Neutrophil (primary cell): ENCODE results near the gene SDK2.

Experiments
- H3K27ac ChIP-seq: fragments of 200-600 bp; sonication (generic); 2 replicates; pipeline ENCODE4 v1.5.1; 2016; ENCODE audit warnings: mild to moderate bottlenecking, moderate library complexity
- H3K27me3 ChIP-seq: fragments of 200-600 bp; sonication (generic); 2 replicates; pipeline ENCODE4 v1.6.0; 2016; ENCODE audit warnings: mild to moderate bottlenecking
- H3K36me3 ChIP-seq: fragments of 200-600 bp; sonication (generic); 2 replicates; pipeline ENCODE4 v1.5.1; 2017
- H3K4me1 ChIP-seq, 2 experiments: fragments of 200-600 bp in 1 of 2; sonication (generic) in 1 of 2; 1 replicate in 1 of 2; 2 replicates in 1 of 2; pipeline versions ENCODE4 v1.5.1 to v1.6.1; 2013 to 2016; ENCODE audit warnings: low read depth in 1 of 2, low read length in 1 of 2, mild to moderate bottlenecking in 1 of 2, moderate library complexity in 1 of 2; ENCODE audit not compliant: control insufficient read depth in 1 of 2, insufficient read depth in 1 of 2
- H3K4me3 ChIP-seq, 2 experiments: fragments of 200-600 bp in 1 of 2; sonication (generic) in 1 of 2; 1 replicate in 1 of 2; 2 replicates in 1 of 2; pipeline ENCODE4 v1.5.1; 2013 to 2016; ENCODE audit warnings: low read depth in 1 of 2, low read length in 1 of 2, mild to moderate bottlenecking in 1 of 2, moderate library complexity in 1 of 2
- H3K9me3 ChIP-seq: fragments of 200-600 bp; sonication (generic); 2 replicates; pipeline ENCODE4 v1.5.1; 2016
- CTCF ChIP-seq: fragments of 200-600 bp; sonication (generic); IDR thresholded peaks from 2 replicates; pipeline ENCODE4 v1.5.1; 2016; ENCODE audit warnings: antibody characterized with exemption

SDK2 gene

GRCh38 chr17:73368085-73368631 lies 276.1 kb downstream of the SDK2 start:
- no peaks in the 10 kb centered on the region for H3K4me1 ChIP-seq
- H3K27ac ChIP-seq = no peak overlapping the region
- TF ChIP-seq CTCF = no peak

GRCh38 chr17:73365906-73366623 lies 278.2 kb downstream of the SDK2 start:
- TF ChIP-seq CTCF = no peak
- no peaks in the 10 kb centered on the region for H3K27me3 ChIP-seq
- H3K4me3 ChIP-seq = no peak overlapping the region
- no peaks in the 10 kb centered on the region for H3K9me3 ChIP-seq
- H3K4me1 ChIP-seq = no peaks in the 10 kb centered on the region
- H3K27ac ChIP-seq = no peak overlapping the region
- H3K36me3 ChIP-seq = no peaks in the 10 kb centered on the region

More at GRCh38 chr17:73368085-73368631, 276.1 kb downstream of the SDK2 start:
- no peaks in the 10 kb centered on the region for H3K36me3 ChIP-seq
- no peaks in the 10 kb centered on the region for H3K27me3 ChIP-seq
- H3K9me3 ChIP-seq = no peaks in the 10 kb centered on the region
- no peak overlapping the region for H3K4me3 ChIP-seq

DNA sequence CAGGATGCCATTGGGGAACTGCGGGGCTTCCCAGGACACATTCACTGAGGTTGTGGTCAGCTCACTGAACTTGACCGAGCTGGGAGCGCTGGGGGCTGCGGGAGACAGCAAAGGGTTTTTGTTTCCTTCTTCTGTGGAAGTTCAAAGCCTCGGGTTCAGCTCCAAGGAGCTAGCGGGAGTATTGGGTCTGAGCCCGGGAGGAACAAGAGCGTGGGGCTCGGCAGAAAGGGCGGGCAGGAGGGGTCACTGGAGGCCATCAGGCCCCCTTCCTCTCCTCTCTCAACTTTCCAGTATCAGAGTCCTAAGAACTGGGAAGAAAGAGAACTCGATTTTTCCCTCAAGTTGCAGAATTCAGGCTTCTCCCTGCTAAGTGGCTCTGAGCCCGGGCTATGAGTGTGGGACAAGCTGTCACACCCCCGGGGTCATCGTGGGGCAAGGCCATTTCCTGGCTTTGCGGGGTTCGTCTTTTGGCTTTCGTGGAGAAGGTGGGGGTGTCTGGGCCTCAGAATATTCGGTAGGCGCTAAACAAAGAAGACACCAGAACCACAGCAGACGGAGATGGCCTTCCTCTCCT lies 278.9 kb downstream of the SDK2 start:
- no peaks in the 10 kb centered on the region for H3K9me3 ChIP-seq
- H3K36me3 ChIP-seq = no peaks in the 10 kb centered on the region
- H3K27ac ChIP-seq = no peak overlapping the region
- no peaks in the 10 kb centered on the region for H3K4me1 ChIP-seq
- no peak for TF ChIP-seq CTCF
- no peak overlapping the region for H3K4me3 ChIP-seq
- no peaks in the 10 kb centered on the region for H3K27me3 ChIP-seq

GRCh38 chr17:73364155-73364522 lies 280.1 kb downstream of the SDK2 start:
- TF ChIP-seq CTCF = no peak
- Histone ChIP-seq H3K9me3 (no peaks in the 10 kb centered on the region), H3K4me3 (no peak overlapping the region), H3K4me1 (no peaks in the 10 kb centered on the region), H3K27ac (no peak overlapping the region), H3K36me3 (no peaks in the 10 kb centered on the region), H3K27me3 (no peaks in the 10 kb centered on the region)

DNA sequence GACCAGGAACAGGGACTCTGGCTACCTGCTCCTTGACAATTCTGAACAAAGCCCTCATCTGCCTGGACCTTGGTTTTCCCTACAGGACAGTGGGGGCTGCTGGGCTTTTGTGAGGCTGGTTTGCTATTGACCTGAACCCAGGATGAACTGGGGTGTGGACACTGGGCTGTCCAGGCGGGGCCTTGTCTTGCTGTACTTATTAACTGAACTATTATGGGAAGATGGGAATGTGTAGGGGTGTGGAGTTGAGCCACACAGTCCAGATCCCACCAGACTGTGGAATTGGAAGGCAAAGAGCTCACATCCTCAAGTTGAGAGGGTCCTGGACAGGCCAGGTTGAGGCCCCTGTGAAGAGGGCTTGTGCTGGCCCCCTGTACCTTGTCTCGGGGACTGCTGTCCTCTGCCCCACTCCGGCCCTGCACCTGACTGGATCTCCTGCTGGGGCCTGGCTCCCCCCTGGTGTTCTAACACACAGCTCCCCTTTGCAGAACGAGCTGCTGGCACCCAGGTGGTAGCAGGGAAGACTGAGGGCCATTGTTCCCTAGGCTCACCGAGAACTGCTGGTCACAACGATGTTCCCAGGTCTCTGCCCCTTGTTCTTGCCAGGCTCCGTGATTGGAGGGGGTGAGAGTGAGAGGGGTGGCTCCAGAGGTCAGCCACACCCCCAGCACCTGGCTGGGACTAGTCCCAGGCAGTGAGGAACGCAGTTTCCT lies 280.6 kb downstream of the SDK2 start:
- no peaks in the 10 kb centered on the region for H3K27me3 ChIP-seq
- no peaks in the 10 kb centered on the region for H3K36me3 ChIP-seq
- no peaks in the 10 kb centered on the region for H3K4me1 ChIP-seq
- TF ChIP-seq CTCF = no peak
- H3K27ac ChIP-seq = no peak overlapping the region
- H3K9me3 ChIP-seq = no peaks in the 10 kb centered on the region
- no peak overlapping the region for H3K4me3 ChIP-seq
